ENCODE data around the gene TPI1. TPM values are rescaled to one million over a fixed set of nuclear protein-coding genes. Genes with fewer than 3 reads are reported as not detected.

TPI1 gene
- total and polyA plus RNA-seq, 2 of the 8 experiments (the other 6 are each of a cell fraction or from before 2014, with no cell fraction given), result 910 to 3,018 TPM

GRCh38 chr12:6904280-6905276 is 37.2 kb downstream of the TPI1 start, which contains the start of gene LRRC23 (continued):
- TF ChIP-seq KDM1A (IDR thresholded peaks at IDR 0.05; ENCODE audit: borderline replicate concordance, low read length), result no peak
- no peak for TF ChIP-seq MAFK (IDR thresholded peaks at IDR 0.05; ENCODE audit: low read depth, low read length)
- peak; percentile 61; the same call in 1 of the 2 replicates for TF ChIP-seq JUN (IDR thresholded peaks at IDR 0.05; ENCODE audit: low read depth, low read length)
- TF ChIP-seq GABPA (IDR thresholded peaks at IDR 0.05; ENCODE audit: borderline replicate concordance, insufficient read depth, low read length), result no peak
- no peak for TF ChIP-seq TCF12 (IDR thresholded peaks at IDR 0.05; ENCODE audit: low read depth, low read length)
- no peak; the same call in 1 of the 2 replicates for TF ChIP-seq POLR2AphosphoS5 (IDR thresholded peaks at IDR 0.05; ENCODE audit: low read depth, low read length)
- TF ChIP-seq E2F6 (IDR thresholded peaks at IDR 0.05), result no peak
- no peak for TF ChIP-seq NRF1 (IDR thresholded peaks at IDR 0.05; ENCODE audit: low read depth, low read length)
- peak in 1 of 2 experiments; percentile 72; a peak in 1 of 3 replicates for TF ChIP-seq EP300 (IDR thresholded peaks at IDR 0.05; ENCODE audit: borderline replicate concordance in 1 of 2, low read depth in 2 of 2, low read length in 2 of 2)
- TF ChIP-seq SP1 (IDR thresholded peaks at IDR 0.05; ENCODE audit: low read depth, low read length), result peak; percentile 62; the same call in 1 of the 2 replicates
- no peak for TF ChIP-seq SIX5 (IDR thresholded peaks at IDR 0.05; ENCODE audit: low read depth, low read length)
- TF ChIP-seq BCL11A (IDR thresholded peaks at IDR 0.05; ENCODE audit: low read depth in 2 of 2, low read length in 2 of 2), result no peak
- peak; percentile 42; the same call in 1 of the 2 replicates for TF ChIP-seq CHD2 (IDR thresholded peaks at IDR 0.05; ENCODE audit: low read length)
- TF ChIP-seq SAP30 (IDR thresholded peaks at IDR 0.05; ENCODE audit: insufficient read depth, insufficient replicate concordance, low read length), result peak; percentile 89
- TF ChIP-seq JUND (IDR thresholded peaks at IDR 0.05; ENCODE audit: low read length), result peak; percentile 84
- no peak for TF ChIP-seq RNF2 (IDR thresholded peaks at IDR 0.05; ENCODE audit: borderline replicate concordance, low read depth, low read length, missing control alignments, poor library complexity, severe bottlenecking)
- TF ChIP-seq POLR2A (IDR thresholded peaks at IDR 0.05; ENCODE audit: control extremely low read depth in 1 of 2, low read depth in 2 of 2, low read length in 2 of 2), result peak in 1 of 2 experiments; percentile 76; a peak in 1 of 3 replicates
- TF ChIP-seq CEBPB (IDR thresholded peaks at IDR 0.05; ENCODE audit: low read depth, low read length), result peak; percentile 68
- peak; percentile 95 to 99 for TF ChIP-seq SIN3A (conservative IDR thresholded peaks at IDR 0.05 in 1 of 2, IDR thresholded peaks at IDR 0.05 in 1 of 2; ENCODE audit: low read depth in 1 of 2, low read length in 2 of 2)
- peak; percentile 35 for TF ChIP-seq KDM4A (IDR thresholded peaks at IDR 0.05; ENCODE audit: low read depth, low read length, severe bottlenecking)

Data from H1 (cell line).